Prostate gland (tissue), 2 donors: Measurements from ENCODE around the gene CHEK1.

Source experiments
- POLR2A ChIP-seq: fragments of 450-650 bp; IDR thresholded peaks from one replicate; pipeline ENCODE4 v1.6.1; 2016; ENCODE audit warnings: antibody characterized with exemption, mild to moderate bottlenecking
- POLR2AphosphoS5 ChIP-seq: sonication (generic); formaldehyde crosslinking; IDR thresholded peaks from one replicate; pipeline ENCODE4 v1.6.1; 2017; ENCODE audit warnings: antibody characterized with exemption
- TF ChIP-seq, protein P1 (sequence below), 4 experiments: fragments of 200-600 bp in 2 of 4; fragments of 450-650 bp in 2 of 4; sonication (generic) in 2 of 4; IDR thresholded peaks; 1 replicate in 3 of 4; 2 replicates in 1 of 4; pipeline ENCODE4 v1.5.1; 2016 to 2019; ENCODE audit warnings: antibody characterized with exemption in 4 of 4, mild to moderate bottlenecking in 2 of 4, moderate library complexity in 2 of 4

DNA sequence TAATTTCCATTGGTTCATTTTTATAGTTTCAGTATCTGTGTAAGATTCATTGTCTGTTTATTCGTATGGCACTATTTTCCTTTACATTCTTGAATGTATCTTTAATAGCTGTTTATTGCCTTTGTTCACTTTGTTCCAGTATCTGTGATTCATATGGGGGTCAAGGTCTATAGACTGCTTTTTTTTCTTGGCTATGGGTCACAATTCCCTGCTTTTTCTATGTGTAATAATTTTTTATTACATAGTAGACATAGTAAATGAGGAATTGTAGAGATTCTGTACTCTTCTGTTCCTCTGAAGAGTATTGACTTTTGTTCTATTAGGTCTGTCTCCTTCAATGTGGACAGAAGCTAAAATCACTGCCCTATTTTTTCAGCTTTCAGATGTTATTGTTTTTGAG, 45.2 kb downstream of the CHEK1 start:
- TF ChIP-seq, protein P1, sequence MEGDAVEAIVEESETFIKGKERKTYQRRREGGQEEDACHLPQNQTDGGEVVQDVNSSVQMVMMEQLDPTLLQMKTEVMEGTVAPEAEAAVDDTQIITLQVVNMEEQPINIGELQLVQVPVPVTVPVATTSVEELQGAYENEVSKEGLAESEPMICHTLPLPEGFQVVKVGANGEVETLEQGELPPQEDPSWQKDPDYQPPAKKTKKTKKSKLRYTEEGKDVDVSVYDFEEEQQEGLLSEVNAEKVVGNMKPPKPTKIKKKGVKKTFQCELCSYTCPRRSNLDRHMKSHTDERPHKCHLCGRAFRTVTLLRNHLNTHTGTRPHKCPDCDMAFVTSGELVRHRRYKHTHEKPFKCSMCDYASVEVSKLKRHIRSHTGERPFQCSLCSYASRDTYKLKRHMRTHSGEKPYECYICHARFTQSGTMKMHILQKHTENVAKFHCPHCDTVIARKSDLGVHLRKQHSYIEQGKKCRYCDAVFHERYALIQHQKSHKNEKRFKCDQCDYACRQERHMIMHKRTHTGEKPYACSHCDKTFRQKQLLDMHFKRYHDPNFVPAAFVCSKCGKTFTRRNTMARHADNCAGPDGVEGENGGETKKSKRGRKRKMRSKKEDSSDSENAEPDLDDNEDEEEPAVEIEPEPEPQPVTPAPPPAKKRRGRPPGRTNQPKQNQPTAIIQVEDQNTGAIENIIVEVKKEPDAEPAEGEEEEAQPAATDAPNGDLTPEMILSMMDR (IDR thresholded peaks at IDR 0.05): no peak
- TF ChIP-seq POLR2A (no peak), POLR2AphosphoS5 (no peak)
